Superior temporal gyrus (tissue), 1 donor: ENCODE measurements around the gene PLVAP.

Experiments
- DNase-seq: peaks from one replicate; pipeline ENCODE4 v3.0.0-alpha.2; 2016; ENCODE audit errors: extremely low spot score

Gene PLVAP

GRCh38 chr19:17323300-17323963, 53.7 kb downstream of the PLVAP start:
- no peak for DNase-seq

- DNase-seq, result no peak
These were observed 54.3 kb downstream of the PLVAP start for GRCh38 chr19:17322854-17323253.

GRCh38 chr19:17321655-17322489, 55.3 kb downstream of the PLVAP start:
- no peak for DNase-seq

GRCh38 chr19:17320435-17320834, 56.7 kb downstream of the PLVAP start:
- no peak for DNase-seq

- DNase-seq, result no peak
These were observed 57.5 kb downstream of the PLVAP start for GRCh38 chr19:17319473-17320238.

- no peak for DNase-seq
These were observed 58.2 kb downstream of the PLVAP start for GRCh38 chr19:17318966-17319365.

GRCh38 chr19:17314007-17314593, 63.0 kb downstream of the PLVAP start:
- no peak for DNase-seq

GRCh38 chr19:17312189-17313113, 64.7 kb downstream of the PLVAP start:
- DNase-seq, result no peak

- no peak for DNase-seq
These were observed 65.5 kb downstream of the PLVAP start for GRCh38 chr19:17311455-17312188.

- DNase-seq, result no peak
These were observed 67.1 kb downstream of the PLVAP start for GRCh38 chr19:17309965-17310461.

GRCh38 chr19:17309198-17309964, 67.8 kb downstream of the PLVAP start, which contains the start of gene DDA1:
TSS of gene DDA1 (plus strand) at chr19:17309563. CDS start at chr19:17309655, 92 bp downstream.
- peak; percentile 100 for DNase-seq

- no peak for DNase-seq
These were observed 69.2 kb downstream of the PLVAP start for GRCh38 chr19:17307876-17308377.

GRCh38 chr19:17306285-17306714, 70.8 kb downstream of the PLVAP start:
- DNase-seq, result no peak

- peak; percentile 99 for DNase-seq
These were observed 71.4 kb downstream of the PLVAP start, which contains the start of gene MRPL34 for GRCh38 chr19:17305517-17306284. TSS of gene MRPL34 (plus strand) at chr19:17305872. CDS start at chr19:17305893, 21 bp downstream.

- DNase-seq, result no peak
These were observed 72.0 kb downstream of the PLVAP start for GRCh38 chr19:17305216-17305516.

GRCh38 chr19:17304386-17305215, 72.5 kb downstream of the PLVAP start:
- DNase-seq, result no peak

- no peak for DNase-seq
These were observed 73.2 kb downstream of the PLVAP start for GRCh38 chr19:17303940-17304267.
